ENCODE measurements around the gene CRKL. TPM values are rescaled to one million over a fixed set of nuclear protein-coding genes. Genes with fewer than 3 reads are reported as not detected.

The CRKL gene, protein sequence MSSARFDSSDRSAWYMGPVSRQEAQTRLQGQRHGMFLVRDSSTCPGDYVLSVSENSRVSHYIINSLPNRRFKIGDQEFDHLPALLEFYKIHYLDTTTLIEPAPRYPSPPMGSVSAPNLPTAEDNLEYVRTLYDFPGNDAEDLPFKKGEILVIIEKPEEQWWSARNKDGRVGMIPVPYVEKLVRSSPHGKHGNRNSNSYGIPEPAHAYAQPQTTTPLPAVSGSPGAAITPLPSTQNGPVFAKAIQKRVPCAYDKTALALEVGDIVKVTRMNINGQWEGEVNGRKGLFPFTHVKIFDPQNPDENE
- 19.8 to 24.9 TPM (median 21.3 TPM) in 5 replicates for total RNA-seq (2022; extraction: Qiagen RNA extraction)

DNA sequence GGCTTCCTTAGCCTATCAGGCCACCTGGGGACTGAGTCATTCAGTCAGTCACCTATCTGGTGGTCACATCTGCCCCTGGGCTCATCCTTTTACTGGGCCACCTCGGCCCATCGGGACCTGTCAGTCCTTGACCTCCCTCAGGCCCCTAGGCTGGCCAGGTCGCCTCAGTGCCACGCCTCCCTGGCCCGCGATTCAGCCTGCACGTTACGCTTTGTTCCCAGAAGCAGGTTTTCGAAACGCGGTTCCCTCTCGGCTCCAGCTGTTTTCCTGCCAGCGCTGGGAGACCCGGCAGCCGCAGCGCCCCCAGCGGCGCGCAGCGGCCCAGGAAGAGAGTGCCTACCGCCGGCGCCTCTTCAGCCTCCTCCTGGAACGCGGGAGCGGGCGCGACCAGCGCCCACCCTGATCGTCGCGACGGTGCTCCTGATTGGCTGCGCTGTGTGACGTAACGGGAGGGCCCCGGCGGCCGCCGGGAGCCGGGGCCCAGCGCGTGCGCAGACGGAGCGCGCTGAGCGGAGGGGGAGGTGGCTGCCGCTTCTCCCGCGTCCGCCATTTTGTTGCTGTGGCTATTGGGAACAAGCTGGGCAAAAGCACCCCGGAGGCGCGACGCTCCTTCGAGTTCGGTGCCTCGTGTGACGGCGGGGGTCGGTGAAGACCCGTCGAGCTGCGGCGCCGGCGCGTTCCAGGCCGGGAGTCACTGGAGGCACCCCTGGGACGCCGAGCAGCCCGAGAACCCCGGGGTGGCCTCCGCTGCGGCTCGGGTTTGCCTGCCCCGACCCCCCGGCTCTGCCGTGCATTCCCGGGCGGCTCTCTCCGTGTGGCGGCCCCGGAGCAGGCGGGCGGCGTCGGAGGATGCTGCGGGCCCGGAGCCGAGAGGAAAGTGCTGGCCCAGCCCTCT, at the start of gene CRKL:
Gene CRKL, plus strand, starts transcription at position 492 of the 895 bp plus-strand sequence. CDS start 528 bp downstream, outside the sequence.

DNA sequence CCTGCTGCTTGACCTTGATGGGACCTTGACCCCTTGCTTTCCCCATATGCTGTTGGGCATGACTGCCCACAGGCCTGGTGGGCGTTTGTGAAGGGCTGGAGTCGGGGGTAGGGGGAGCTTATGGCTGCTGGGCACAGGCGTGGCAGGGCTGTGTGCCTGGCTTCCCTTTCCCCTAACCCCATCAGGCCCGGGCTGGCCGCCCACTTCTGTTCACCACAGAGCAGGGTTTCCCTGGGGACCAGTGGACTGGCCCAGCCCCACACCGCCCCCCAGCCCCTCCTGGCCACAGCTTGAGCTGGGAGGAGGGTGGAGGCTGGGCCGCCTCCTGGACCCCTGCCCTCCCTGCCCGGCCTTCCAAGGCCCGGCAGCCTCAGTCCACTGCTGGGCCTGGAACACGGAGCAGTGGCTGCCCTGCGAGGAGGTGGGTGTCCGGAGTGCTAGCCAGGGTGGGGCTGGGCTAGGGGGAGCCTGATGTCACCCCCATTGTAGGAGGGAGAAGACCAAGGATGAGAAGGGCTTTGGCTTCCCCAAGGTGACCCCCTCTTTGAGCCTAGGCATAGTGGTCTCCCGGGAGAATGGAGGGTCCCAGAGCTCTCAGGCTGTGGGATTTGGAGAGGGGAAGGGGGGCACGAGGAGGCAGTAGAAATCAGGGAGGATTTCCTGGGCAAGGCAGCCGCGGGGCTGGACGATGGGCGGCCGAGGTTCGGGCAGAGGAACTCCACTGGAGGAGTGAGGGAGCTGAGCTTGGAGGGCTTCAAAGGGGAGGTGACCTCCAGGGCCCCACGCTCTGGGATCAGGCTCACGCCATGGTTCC, 49.9 kb downstream of the CRKL start, which contains the start of gene AIFM3:
Gene AIFM3, plus strand, starts transcription at position 373 of the 814 bp plus-strand sequence. CDS start 690 bp downstream, outside the sequence.

DNA sequence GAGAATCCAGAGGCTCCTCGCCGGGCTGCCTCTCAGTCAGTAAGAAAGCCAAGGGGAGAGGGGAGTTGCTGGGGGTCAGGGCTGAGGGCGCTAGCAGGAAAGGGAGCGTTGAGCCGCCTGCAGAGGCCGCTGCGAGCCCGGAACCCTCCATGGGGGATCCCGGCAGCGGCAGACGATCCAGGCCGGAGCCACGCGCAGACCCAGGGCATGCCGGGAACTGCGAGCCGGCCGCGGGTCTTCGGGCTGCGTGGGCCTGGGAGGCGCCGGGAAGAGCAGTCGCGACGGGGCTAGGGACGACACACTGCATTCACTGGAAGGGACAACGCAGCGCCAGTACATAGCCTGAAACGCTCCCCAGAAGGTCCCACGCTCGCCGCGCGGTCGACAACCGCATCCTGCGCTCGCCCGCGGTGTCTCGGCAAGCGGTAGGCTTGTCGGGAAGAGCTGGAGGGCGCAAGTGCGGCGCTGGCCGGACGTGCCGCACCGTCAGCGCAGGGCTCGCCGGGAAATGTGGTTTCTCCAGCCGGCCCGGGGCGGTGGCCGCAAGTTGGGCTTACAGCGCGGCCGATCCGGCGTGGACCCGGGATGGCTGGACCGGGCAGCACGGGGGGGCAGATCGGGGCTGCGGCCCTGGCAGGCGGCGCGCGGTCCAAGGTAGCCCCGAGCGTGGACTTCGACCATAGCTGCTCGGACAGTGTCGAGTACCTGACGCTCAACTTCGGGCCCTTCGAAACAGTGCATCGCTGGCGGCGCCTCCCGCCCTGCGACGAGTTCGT, 64.8 kb downstream of the CRKL start, which contains the start of gene LZTR1:
Gene LZTR1, plus strand, starts transcription at position 511 of the 776 bp plus-strand sequence. Its CDS starts 75 bp downstream, at position 586.

DNA sequence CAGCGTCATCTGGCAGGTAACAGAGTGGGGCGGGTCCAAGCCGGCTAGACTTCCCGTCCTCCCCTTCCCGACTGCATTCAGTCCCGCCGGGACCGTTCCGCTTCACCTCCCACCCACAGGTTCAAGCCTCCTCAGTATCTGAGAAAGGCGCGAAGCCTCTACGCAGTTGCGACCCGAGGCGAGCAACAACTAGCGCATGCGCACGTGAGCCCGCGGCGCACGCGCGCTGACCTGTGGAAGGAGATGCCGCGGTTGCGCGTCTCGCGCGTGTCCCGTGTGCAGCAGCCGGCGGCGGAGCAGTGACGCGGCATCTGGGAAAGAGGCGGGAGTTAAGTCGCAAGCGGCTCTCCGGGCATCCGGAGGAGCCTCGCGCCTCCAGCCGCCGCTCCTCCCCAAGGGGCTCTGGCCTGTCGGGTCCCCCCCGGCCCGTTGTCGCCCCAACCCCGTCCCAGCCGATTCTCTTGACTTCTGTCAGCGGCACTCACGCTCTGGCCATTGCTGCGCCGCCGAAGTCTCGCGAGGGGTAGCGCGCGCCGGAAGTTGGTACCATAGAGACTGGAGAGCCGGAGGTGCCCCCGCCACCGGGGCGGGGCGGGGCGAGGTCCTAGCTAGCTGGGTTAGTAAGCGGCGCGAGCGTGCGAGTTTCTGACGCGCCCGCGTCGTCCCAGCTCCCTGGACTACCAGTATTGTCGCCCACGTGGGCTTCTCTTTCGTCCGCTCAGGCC, 84.6 kb downstream of the CRKL start, which contains the start of gene THAP7:
Gene THAP7, minus strand, starts transcription at position 518 of the 725 bp plus-strand sequence. Its CDS starts 207 bp downstream, at position 311.

Other genes with a start within 250 kb of the CRKL start
- 0.05 to 0.08 TPM in 2 of 5 replicates, not detected in the others for gene SERPIND1, start 143.3 kb upstream of the CRKL start, total RNA-seq (2022; extraction: Qiagen RNA extraction)
- 19.5 to 22.7 TPM (median 21.5 TPM) in 5 replicates for gene PI4KA, start 58.6 kb upstream of the CRKL start, total RNA-seq (2022; extraction: Qiagen RNA extraction)
- gene SNAP29, start 58.4 kb upstream of the CRKL start, total RNA-seq (2022; extraction: Qiagen RNA extraction): 16.0 to 17.9 TPM (median 16.8 TPM) in 5 replicates
- 2.1 to 4.6 TPM (median 4.3 TPM) in 5 replicates for gene AIFM3, start 49.8 kb downstream of the CRKL start, total RNA-seq (2022; extraction: Qiagen RNA extraction)
- gene LZTR1, start 64.9 kb downstream of the CRKL start, total RNA-seq (2022; extraction: Qiagen RNA extraction): 12.8 to 22.5 TPM (median 19.1 TPM) in 5 replicates
- gene THAP7, start 84.7 kb downstream of the CRKL start, total RNA-seq (2022; extraction: Qiagen RNA extraction): 15.4 to 27.5 TPM (median 25.5 TPM) in 5 replicates
- gene P2RX6, start 97.8 kb downstream of the CRKL start, total RNA-seq (2022; extraction: Qiagen RNA extraction): 0.35 to 1.1 TPM (median 0.70 TPM) in 5 replicates
- gene SLC7A4, start 115.2 kb downstream of the CRKL start, total RNA-seq (2022; extraction: Qiagen RNA extraction): not detected in 5 replicates
- not detected in 5 replicates for gene LRRC74B, start 128.5 kb downstream of the CRKL start, total RNA-seq (2022; extraction: Qiagen RNA extraction)

All from A549 treated with CORT108297 at 1 μM for 4 hours (cell line).